ENCODE data around the gene PEX10.

- TF ChIP-seq, protein P1, sequence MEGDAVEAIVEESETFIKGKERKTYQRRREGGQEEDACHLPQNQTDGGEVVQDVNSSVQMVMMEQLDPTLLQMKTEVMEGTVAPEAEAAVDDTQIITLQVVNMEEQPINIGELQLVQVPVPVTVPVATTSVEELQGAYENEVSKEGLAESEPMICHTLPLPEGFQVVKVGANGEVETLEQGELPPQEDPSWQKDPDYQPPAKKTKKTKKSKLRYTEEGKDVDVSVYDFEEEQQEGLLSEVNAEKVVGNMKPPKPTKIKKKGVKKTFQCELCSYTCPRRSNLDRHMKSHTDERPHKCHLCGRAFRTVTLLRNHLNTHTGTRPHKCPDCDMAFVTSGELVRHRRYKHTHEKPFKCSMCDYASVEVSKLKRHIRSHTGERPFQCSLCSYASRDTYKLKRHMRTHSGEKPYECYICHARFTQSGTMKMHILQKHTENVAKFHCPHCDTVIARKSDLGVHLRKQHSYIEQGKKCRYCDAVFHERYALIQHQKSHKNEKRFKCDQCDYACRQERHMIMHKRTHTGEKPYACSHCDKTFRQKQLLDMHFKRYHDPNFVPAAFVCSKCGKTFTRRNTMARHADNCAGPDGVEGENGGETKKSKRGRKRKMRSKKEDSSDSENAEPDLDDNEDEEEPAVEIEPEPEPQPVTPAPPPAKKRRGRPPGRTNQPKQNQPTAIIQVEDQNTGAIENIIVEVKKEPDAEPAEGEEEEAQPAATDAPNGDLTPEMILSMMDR (IDR thresholded peaks at IDR 0.05): no peak
- TF ChIP-seq POLR2A (IDR thresholded peaks at IDR 0.05): no peak
Observed at GRCh38 chr1:2404142-2404889, 8.0 kb downstream of the PEX10 start.
